ENCODE measurements around the gene MME.
"Not testable (repeated sequence)": the region's sequence is repeated elsewhere in the genome, so short reads cannot be mapped to it uniquely, and the experiment has no call there.

MME gene

GRCh38 chr3:155084567-155084966, 4.4 kb downstream of the MME start:
- DNase-seq (ENCODE audit: low spot score), result no peak

GRCh38 chr3:155086051-155086450, 5.9 kb downstream of the MME start:
- DNase-seq (ENCODE audit: low spot score), result no peak

- DNase-seq (ENCODE audit: low spot score), result no peak
These were observed 8.7 kb downstream of the MME start for GRCh38 chr3:155088706-155089345.

- no peak for DNase-seq (ENCODE audit: low spot score)
These were observed 9.4 kb downstream of the MME start for GRCh38 chr3:155089495-155089894.

GRCh38 chr3:155093261-155093660, 13.1 kb downstream of the MME start:
- peak; percentile 48 for DNase-seq (ENCODE audit: low spot score)

- DNase-seq (ENCODE audit: low spot score), result no peak
These were observed 16.3 kb downstream of the MME start for GRCh38 chr3:155096303-155097008.

- no peak for DNase-seq (ENCODE audit: low spot score)
These were observed 16.9 kb downstream of the MME start for GRCh38 chr3:155097009-155097349.

- DNase-seq (ENCODE audit: low spot score), result no peak
These were observed 21.3 kb downstream of the MME start for GRCh38 chr3:155101398-155101797.

GRCh38 chr3:155102329-155102728, 22.2 kb downstream of the MME start:
- no peak for DNase-seq (ENCODE audit: low spot score)

- DNase-seq (ENCODE audit: low spot score), result no peak
These were observed 23.6 kb downstream of the MME start for GRCh38 chr3:155103686-155104085.

- DNase-seq (ENCODE audit: low spot score), result no peak
These were observed 26.0 kb downstream of the MME start for GRCh38 chr3:155106119-155106518.

- no peak for DNase-seq (ENCODE audit: low spot score)
These were observed 29.9 kb downstream of the MME start for GRCh38 chr3:155110022-155110421.

GRCh38 chr3:155110996-155111901, 31.1 kb downstream of the MME start:
- peak; percentile 99 for DNase-seq (ENCODE audit: low spot score)

- no peak for DNase-seq (ENCODE audit: low spot score)
These were observed 31.9 kb downstream of the MME start for GRCh38 chr3:155111971-155112370.

- DNase-seq (ENCODE audit: low spot score), result peak; percentile 63
These were observed 32.7 kb downstream of the MME start for GRCh38 chr3:155112661-155113389.

- not testable (repeated sequence) for DNase-seq (ENCODE audit: low spot score)
These were observed 44.6 kb downstream of the MME start for GRCh38 chr3:155124745-155125144.

- DNase-seq (ENCODE audit: low spot score), result no peak
These were observed 49.3 kb downstream of the MME start for GRCh38 chr3:155129396-155129795.

GRCh38 chr3:155130001-155130400, 49.9 kb downstream of the MME start:
- DNase-seq (ENCODE audit: low spot score), result no peak

- DNase-seq (ENCODE audit: low spot score), result no peak
These were observed 51.0 kb downstream of the MME start for GRCh38 chr3:155131104-155131503.

- DNase-seq (ENCODE audit: low spot score), result not testable (repeated sequence)
These were observed 54.2 kb downstream of the MME start for GRCh38 chr3:155134311-155134710.

GRCh38 chr3:155135003-155135402, 54.9 kb downstream of the MME start:
- no peak for DNase-seq (ENCODE audit: low spot score)

GRCh38 chr3:155138677-155139076, 58.6 kb downstream of the MME start:
- no peak for DNase-seq (ENCODE audit: low spot score)

All from SW480 (cell line).